HFFc6 (cell line): ENCODE results near the gene HDAC10. TPM values are rescaled to one million over a fixed set of nuclear protein-coding genes. Genes with fewer than 3 reads are reported as not detected.
A peak's percentile ranks its signal among the peaks of the same experiment; 100 is the strongest.
"Not testable (repeated sequence)": the region's sequence is repeated elsewhere in the genome, so short reads cannot be mapped to it uniquely, and the experiment has no call there.

Source experiments
- DNase-seq: peaks from one replicate; pipeline ENCODE4 v3.0.0-alpha.2; 2018
- H3K27ac Mint-ChIP-seq: 2 replicates; pipeline ENCODE4 v1.8.0; 2020; ENCODE audit warnings: mild to moderate bottlenecking, mixed read lengths
- H3K27me3 Mint-ChIP-seq: 2 replicates; pipeline ENCODE4 v1.8.0; 2021; ENCODE audit warnings: mild to moderate bottlenecking, moderate library complexity, mixed read lengths; ENCODE audit not compliant: insufficient read depth
- H3K36me3 Mint-ChIP-seq: 2 replicates; pipeline ENCODE4 v1.8.0; 2021; ENCODE audit warnings: low read depth, mixed read lengths
- H3K4me1 Mint-ChIP-seq: 2 replicates; pipeline ENCODE4 v1.8.0; 2020; ENCODE audit warnings: low read depth, mixed read lengths
- H3K4me3 Mint-ChIP-seq: 2 replicates; pipeline ENCODE4 v1.8.0; 2020; ENCODE audit warnings: mild to moderate bottlenecking, moderate library complexity, mixed read lengths
- H3K9me3 Mint-ChIP-seq: 2 replicates; pipeline ENCODE4 v1.8.0; 2020; ENCODE audit warnings: mild to moderate bottlenecking, mixed read lengths
- total RNA-seq, 6 experiments: library from RNA; stranded (reverse); fragmentation: NEBNext Ultra II Directional; extraction: Animal tissue kit (Norgen Biotek cat#: 25700); gene quantifications; 2 replicates in 1 of 6; 3 replicates in 5 of 6; pipeline ENCODE4 v1.2.3, GENCODE V29; 2021
- TF ChIP-seq, protein P1 (sequence below): fragments of 200-600 bp; sonication (generic); IDR thresholded peaks from 2 replicates; pipeline ENCODE4 v1.5.0; 2021; ENCODE audit warnings: antibody characterized with exemption, mild to moderate bottlenecking

HDAC10 gene
- total RNA-seq, 6 experiments from 2014 or later = 24.2 to 30.9 (median 28.9) TPM

DNA sequence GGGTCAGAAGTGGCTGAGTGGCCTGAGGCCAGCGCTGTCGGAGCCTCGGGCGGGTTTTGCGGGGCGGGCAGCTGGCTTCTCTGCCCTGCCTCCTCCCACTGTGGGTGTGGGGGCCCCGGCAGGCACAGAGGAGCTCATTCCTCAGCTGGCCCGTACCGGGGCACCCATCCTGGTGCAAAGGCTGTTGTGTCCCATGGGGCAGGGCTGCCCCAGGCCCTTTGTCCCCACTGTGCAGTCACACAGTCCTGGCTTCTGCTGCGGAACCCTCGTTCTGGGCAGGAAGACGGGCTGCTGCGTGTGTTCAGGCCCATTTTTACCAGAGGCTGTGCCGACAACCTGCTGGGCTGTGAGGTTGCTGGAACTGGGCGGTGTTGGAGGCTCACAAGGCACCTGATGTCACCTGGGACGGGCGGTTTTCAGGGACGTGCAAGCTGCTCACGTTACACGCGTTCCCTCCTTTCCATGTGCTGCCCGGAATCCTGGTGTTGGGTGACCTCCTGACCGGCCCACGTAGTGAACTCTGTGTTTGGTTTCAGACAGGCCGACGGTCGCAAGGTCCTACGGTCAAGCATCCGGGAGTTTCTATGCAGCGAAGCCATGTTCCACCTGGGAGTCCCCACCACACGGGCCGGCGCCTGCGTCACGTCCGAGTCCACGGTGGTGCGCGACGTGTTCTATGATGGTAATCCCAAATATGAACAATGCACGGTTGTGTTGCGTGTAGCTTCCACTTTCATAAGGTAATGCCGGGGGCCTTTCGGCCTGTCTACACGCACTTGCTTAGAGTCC lies 45.1 kb downstream of the HDAC10 start:
- Mint-ChIP-seq H3K4me1 (peaks cover 10% of the 10 kb centered on the region), H3K4me3 (no peak overlapping the region), H3K27me3 (peaks cover 6% of the 10 kb centered on the region), H3K27ac (no peak overlapping the region), H3K9me3 (no peaks in the 10 kb centered on the region), H3K36me3 (peaks cover 26% of the 10 kb centered on the region)
- DNase-seq = no peak
- TF ChIP-seq, protein P1, sequence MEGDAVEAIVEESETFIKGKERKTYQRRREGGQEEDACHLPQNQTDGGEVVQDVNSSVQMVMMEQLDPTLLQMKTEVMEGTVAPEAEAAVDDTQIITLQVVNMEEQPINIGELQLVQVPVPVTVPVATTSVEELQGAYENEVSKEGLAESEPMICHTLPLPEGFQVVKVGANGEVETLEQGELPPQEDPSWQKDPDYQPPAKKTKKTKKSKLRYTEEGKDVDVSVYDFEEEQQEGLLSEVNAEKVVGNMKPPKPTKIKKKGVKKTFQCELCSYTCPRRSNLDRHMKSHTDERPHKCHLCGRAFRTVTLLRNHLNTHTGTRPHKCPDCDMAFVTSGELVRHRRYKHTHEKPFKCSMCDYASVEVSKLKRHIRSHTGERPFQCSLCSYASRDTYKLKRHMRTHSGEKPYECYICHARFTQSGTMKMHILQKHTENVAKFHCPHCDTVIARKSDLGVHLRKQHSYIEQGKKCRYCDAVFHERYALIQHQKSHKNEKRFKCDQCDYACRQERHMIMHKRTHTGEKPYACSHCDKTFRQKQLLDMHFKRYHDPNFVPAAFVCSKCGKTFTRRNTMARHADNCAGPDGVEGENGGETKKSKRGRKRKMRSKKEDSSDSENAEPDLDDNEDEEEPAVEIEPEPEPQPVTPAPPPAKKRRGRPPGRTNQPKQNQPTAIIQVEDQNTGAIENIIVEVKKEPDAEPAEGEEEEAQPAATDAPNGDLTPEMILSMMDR = no peak

DNA sequence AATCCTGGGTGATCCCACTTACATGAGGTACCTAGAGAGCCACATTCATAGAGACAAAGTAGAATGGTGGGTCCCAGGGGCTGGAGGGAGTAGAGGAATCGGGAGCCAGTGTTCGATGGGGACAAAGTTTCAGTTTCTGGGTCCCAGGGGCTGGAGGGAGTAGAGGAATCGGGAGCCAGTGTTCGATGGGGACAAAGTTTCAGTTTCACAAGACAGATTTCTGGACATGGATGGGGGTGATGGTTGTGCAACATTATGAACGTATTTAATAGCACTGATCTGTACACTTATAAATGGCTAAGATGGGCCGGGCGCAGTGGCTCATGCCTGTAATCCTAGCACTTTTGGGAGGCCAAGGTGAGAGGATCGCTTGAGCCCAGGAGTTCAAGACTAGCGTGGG lies 46.1 kb downstream of the HDAC10 start:
- Mint-ChIP-seq H3K4me1 (peaks cover 10% of the 10 kb centered on the region), H3K27ac (peak overlapping the region; percentile 43), H3K36me3 (peaks cover 24% of the 10 kb centered on the region)
- not testable (repeated sequence) for H3K9me3 Mint-ChIP-seq, H3K4me3 Mint-ChIP-seq, H3K27me3 Mint-ChIP-seq, DNase-seq

DNA sequence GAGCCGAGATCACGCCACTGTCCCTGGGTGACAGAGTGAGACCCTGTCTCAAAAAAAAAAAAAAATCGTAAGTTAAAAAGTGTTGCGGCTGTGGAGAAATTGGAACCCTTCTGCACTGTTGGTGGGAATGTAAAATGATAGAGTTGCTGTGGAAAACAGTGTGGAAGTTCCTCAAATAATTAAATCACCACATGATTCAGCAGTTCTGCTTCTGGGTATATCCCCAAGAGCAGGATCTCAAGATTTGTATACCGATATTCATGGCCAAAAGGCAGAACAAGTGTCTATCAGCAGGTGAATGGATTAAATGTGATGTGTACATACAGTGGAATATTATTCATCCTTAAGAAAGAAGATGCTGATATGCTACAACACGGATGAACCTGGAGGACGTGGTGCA lies 46.5 kb downstream of the HDAC10 start:
- peak overlapping the region; percentile 43 for H3K27ac Mint-ChIP-seq
- H3K4me3 Mint-ChIP-seq = no peak overlapping the region
- H3K36me3 Mint-ChIP-seq = peaks cover 20% of the 10 kb centered on the region
- TF ChIP-seq, protein P1 = no peak
- peaks cover 4% of the 10 kb centered on the region; the same call in 1 of the 2 replicates for H3K27me3 Mint-ChIP-seq
- DNase-seq = no peak
- peaks cover 10% of the 10 kb centered on the region for H3K4me1 Mint-ChIP-seq
- H3K9me3 Mint-ChIP-seq = no peaks in the 10 kb centered on the region

DNA sequence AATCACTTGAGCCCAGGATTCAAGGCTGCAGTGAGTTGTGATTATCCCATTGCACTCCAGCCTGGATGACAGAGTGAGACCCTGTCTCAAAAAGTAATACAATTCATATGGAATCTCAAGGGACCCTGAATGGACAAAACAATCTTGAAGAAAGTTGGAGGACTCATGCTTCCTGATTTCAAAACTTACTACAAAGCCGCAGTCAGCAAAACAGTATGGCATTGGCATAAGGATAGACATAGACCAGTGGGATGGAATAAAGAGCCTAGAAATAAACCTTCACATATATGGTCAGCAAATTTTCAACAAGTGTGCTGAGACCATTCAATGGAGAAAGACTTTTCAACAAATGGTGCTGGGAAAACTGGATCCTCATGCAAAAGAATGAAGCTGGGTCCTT lies 47.8 kb downstream of the HDAC10 start:
- TF ChIP-seq, protein P1 = no peak
- DNase-seq = no peak
- no peaks in the 10 kb centered on the region for H3K9me3 Mint-ChIP-seq
- H3K36me3 Mint-ChIP-seq = peaks cover 20% of the 10 kb centered on the region
- no peak overlapping the region for H3K27ac Mint-ChIP-seq
- peaks cover 10% of the 10 kb centered on the region for H3K4me1 Mint-ChIP-seq
- no peak overlapping the region for H3K4me3 Mint-ChIP-seq
- H3K27me3 Mint-ChIP-seq = peaks cover 1% of the 10 kb centered on the region; the same call in 1 of the 2 replicates

DNA sequence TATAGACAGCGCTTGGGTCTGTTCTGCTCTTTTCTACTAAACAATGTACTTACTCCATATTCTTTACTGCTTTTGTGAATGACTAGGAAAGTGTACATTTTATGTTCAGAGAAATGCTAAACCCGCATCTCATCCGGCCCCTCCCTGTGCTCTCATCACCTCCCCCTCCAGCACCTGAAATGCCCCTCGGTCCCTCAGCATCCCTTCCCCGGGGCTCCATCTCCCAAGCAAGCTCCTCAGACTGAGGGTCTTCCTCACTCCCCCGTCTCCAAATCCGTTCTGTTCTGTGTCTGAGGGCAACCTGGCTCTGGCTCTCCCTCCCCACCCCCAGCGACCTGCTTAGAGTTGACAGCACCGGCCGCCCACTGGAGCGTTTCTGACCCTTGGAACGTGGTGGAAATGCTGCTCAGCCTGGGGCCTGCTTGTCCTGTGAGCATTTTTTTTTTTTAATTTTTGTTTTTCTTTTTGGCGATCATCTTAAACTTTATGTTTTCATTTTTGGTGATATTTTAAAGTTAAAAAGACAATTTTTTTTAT lies 48.9 kb downstream of the HDAC10 start:
- H3K27me3 Mint-ChIP-seq = no peaks in the 10 kb centered on the region
- H3K27ac Mint-ChIP-seq = peak overlapping the region; percentile 29; the same call in 1 of the 2 replicates
- H3K36me3 Mint-ChIP-seq = peaks cover 20% of the 10 kb centered on the region
- TF ChIP-seq, protein P1 = no peak
- peak overlapping the region; percentile 89 for H3K4me3 Mint-ChIP-seq
- no peaks in the 10 kb centered on the region for H3K9me3 Mint-ChIP-seq
- no peak for DNase-seq
- peaks cover 10% of the 10 kb centered on the region for H3K4me1 Mint-ChIP-seq
